Lung (tissue), 12 donors: Measurements from ENCODE around the gene ZIC3. TPM values are rescaled to one million over a fixed set of nuclear protein-coding genes. Genes with fewer than 3 reads are reported as not detected.

Experiments
- ATAC-seq: fragments of 200-7000 bp; cut with Tn5 transposase; one replicate; pipeline ENCODE4 v1.9.1; 2020; ENCODE audit warnings: moderate number of reproducible peaks; ENCODE audit not compliant: insufficient read depth, low FRiP score
- DNase-seq, 3 donors: peaks; one replicate each; pipeline ENCODE4 v3.0.0-alpha.2; 2013 to 2017
- H3K27ac ChIP-seq, 2 donors: one replicate each; pipeline ENCODE4 v1.5.1; 2013; ENCODE audit warnings: mild to moderate bottlenecking in 2 of 2, moderate library complexity in 2 of 2, control low read depth in 1 of 2, inconsistent platforms in 1 of 2, low read depth in 1 of 2, low read length in 1 of 2
- H3K27me3 ChIP-seq, 3 donors: one replicate each; pipeline ENCODE4 v1.5.1; 2013; ENCODE audit warnings: low read length in 2 of 3; ENCODE audit not compliant: control insufficient read depth in 3 of 3, insufficient read depth in 3 of 3
- H3K36me3 ChIP-seq, 4 donors: one replicate each; pipeline ENCODE4 v1.5.1; 2013; ENCODE audit warnings: low read length in 4 of 4, mild to moderate bottlenecking in 1 of 4, moderate library complexity in 1 of 4; ENCODE audit not compliant: control insufficient read depth in 4 of 4, insufficient read depth in 4 of 4
- H3K4me1 ChIP-seq, 5 donors: one replicate each; pipeline ENCODE4 v1.5.1; 2013; ENCODE audit warnings: low read length in 5 of 5, mild to moderate bottlenecking in 2 of 5, moderate library complexity in 1 of 5; ENCODE audit not compliant: control insufficient read depth in 5 of 5, insufficient read depth in 5 of 5
- H3K4me3 ChIP-seq: one replicate; pipeline ENCODE4 v1.5.1; 2013; ENCODE audit warnings: mild to moderate bottlenecking, control low read depth, moderate library complexity
- H3K9ac ChIP-seq, 2 donors: one replicate each; pipeline ENCODE4 v1.5.1; 2013; ENCODE audit warnings: low read length in 2 of 2, control low read depth in 1 of 2; ENCODE audit not compliant: insufficient read depth in 1 of 2
- H3K9me3 ChIP-seq, 4 donors: one replicate each; pipeline ENCODE4 v1.5.1; 2013; ENCODE audit warnings: low read length in 3 of 4, mild to moderate bottlenecking in 1 of 4, moderate library complexity in 1 of 4; ENCODE audit not compliant: control insufficient read depth in 4 of 4, insufficient read depth in 3 of 4
- WGBS, 2 donors: extraction: QIAGEN DNeasy Blood & Tissue Kit; methylation state at CpG; one replicate each; pipeline ENCODE4 v1.1.7; 2013; 5-methylcytosine and 5-hydroxymethylcytosine counted together
- polyA plus RNA-seq, 2 donors: library from polyadenylated mRNA; stranded (reverse); fragments of 200-250 nt; gene quantifications; one replicate each; pipeline ENCODE4 v1.2.1, GENCODE V29; 2013
- total RNA-seq, 2 donors: library from RNA; depleted of rRNA in 1 of 2; stranded (reverse); fragments of >200 nt in 1 of 2; gene quantifications; one replicate each; pipeline ENCODE4 v1.2.1, GENCODE V29; 2014 to 2021
- TF ChIP-seq, protein P1 (sequence below): IDR thresholded peaks from 2 replicates; pipeline ENCODE4 v1.5.1; 2012; ENCODE audit warnings: mild to moderate bottlenecking; ENCODE audit errors: control extremely low read depth, extremely low read depth
- donor health status: control.
- donor health status: control.
- donor health status: Bipolar disorder and iron deficiency.
- donor health status: healthy.
- donor health status: DM: yes; HTN: yes; CAD: no.

The ZIC3 gene
- total and polyA plus RNA-seq, 4 donors, result not detected

- no peaks in the 10 kb centered on the region for H3K36me3 ChIP-seq
- H3K27me3 ChIP-seq, result peaks cover 27 to 89% (median 85%) of the 10 kb centered on the region in 3 donors
- peaks cover 0 to 5% (median 1%) of the 10 kb centered on the region in 4 donors for H3K9me3 ChIP-seq
- 11 to 26% methylated on average over 23 to 44 of the region's 44 CpGs for WGBS, 2 donors
- ATAC-seq, result no peak
- H3K4me3 ChIP-seq, result no peak overlapping the region
- DNase-seq, result no peak
- H3K27ac ChIP-seq, result no peak overlapping the region
- TF ChIP-seq, protein P1, sequence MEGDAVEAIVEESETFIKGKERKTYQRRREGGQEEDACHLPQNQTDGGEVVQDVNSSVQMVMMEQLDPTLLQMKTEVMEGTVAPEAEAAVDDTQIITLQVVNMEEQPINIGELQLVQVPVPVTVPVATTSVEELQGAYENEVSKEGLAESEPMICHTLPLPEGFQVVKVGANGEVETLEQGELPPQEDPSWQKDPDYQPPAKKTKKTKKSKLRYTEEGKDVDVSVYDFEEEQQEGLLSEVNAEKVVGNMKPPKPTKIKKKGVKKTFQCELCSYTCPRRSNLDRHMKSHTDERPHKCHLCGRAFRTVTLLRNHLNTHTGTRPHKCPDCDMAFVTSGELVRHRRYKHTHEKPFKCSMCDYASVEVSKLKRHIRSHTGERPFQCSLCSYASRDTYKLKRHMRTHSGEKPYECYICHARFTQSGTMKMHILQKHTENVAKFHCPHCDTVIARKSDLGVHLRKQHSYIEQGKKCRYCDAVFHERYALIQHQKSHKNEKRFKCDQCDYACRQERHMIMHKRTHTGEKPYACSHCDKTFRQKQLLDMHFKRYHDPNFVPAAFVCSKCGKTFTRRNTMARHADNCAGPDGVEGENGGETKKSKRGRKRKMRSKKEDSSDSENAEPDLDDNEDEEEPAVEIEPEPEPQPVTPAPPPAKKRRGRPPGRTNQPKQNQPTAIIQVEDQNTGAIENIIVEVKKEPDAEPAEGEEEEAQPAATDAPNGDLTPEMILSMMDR, result no peak
- peaks cover 0 to 2% (median 0%) of the 10 kb centered on the region in 5 donors for H3K4me1 ChIP-seq
- H3K9ac ChIP-seq, result no peak overlapping the region
Measured at GRCh38 chrX:137573324-137574101, 7.6 kb downstream of the ZIC3 start.

- Histone ChIP-seq H3K27ac (no peak overlapping the region), H3K9me3 (peaks cover 0 to 5% (median 1%) of the 10 kb centered on the region in 4 donors), H3K27me3 (peaks cover 23 to 88% (median 83%) of the 10 kb centered on the region in 3 donors), H3K9ac (no peak overlapping the region), H3K4me1 (peaks cover 0 to 2% (median 0%) of the 10 kb centered on the region in 5 donors), H3K4me3 (no peak overlapping the region), H3K36me3 (no peaks in the 10 kb centered on the region)
- TF ChIP-seq, protein P1, result no peak
- ATAC-seq (no peak), DNase-seq (no peak)
- 5 to 26% methylated on average over 34 to 67 of the region's 67 CpGs for WGBS, 2 donors
Measured at GRCh38 chrX:137574102-137574783, 8.3 kb downstream of the ZIC3 start.

DNA sequence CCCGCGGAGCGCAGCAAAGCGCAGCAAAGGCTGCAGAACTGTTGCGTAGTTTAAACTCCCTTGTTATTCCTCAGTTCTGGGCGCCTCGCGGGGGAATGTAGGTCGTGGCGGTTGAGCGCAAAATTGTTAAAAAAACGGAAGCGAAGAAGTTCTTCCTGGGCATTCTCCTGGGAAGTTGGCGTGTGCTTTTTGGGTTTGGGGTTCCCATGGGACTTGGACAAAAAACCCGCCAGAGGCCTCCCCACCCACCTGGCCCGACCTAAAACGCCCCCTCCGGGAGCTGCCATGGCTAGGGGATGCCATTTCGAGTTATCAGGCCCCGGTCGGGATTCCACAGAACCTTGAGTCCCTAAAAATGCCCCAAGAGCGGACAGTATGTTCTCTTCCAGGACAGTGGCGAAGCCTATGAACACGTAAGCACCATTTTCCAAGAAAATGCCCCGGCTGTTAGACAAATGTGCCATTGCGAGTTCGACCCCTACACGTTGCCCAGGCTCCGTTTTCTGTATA, 8.9 kb downstream of the ZIC3 start:
- Histone ChIP-seq H3K27ac (no peak overlapping the region), H3K9me3 (peaks cover 0 to 5% (median 1%) of the 10 kb centered on the region in 4 donors), H3K4me1 (peaks cover 0 to 2% (median 0%) of the 10 kb centered on the region in 5 donors), H3K27me3 (peaks cover 23 to 82% (median 82%) of the 10 kb centered on the region in 3 donors), H3K4me3 (no peak overlapping the region), H3K36me3 (no peaks in the 10 kb centered on the region), H3K9ac (no peak overlapping the region)
- DNase-seq (no peak), ATAC-seq (no peak)
- TF ChIP-seq, protein P1, result no peak
- WGBS, 2 donors, result 9 to 26% methylated on average over 26 to 29 of the region's 29 CpGs
